Central memory CD8-positive, alpha-beta T cell (primary cell): Measurements from ENCODE around the gene TRPM4.

Experiments
- ATAC-seq: fragments of 150-1000 bp; cut with Tn5 transposase; replicated peaks from 2 replicates; pipeline ENCODE4 v1.10.0; 2022; ENCODE audit warnings: mild to moderate bottlenecking, moderate FRiP score, moderate number of reproducible peaks; ENCODE audit not compliant: poor library complexity, severe bottlenecking; ENCODE audit errors: extremely low read depth
- DNase-seq, 2 donors: peaks; one replicate each; pipeline ENCODE4 v3.0.0; 2021; ENCODE audit warnings: low spot score in 2 of 2
- H3K27ac Mint-ChIP-seq: one replicate; pipeline ENCODE4 v1.8.0; 2022; ENCODE audit warnings: low read depth, mild to moderate bottlenecking, moderate library complexity, mixed read lengths
- H3K27me3 Mint-ChIP-seq: one replicate; pipeline ENCODE4 v1.8.0; 2022; ENCODE audit warnings: mixed read lengths
- H3K36me3 Mint-ChIP-seq: one replicate; pipeline ENCODE4 v1.8.0; 2022; ENCODE audit warnings: mild to moderate bottlenecking, moderate library complexity, mixed read lengths; ENCODE audit not compliant: insufficient read depth
- H3K4me1 Mint-ChIP-seq: one replicate; pipeline ENCODE4 v1.8.0; 2022; ENCODE audit warnings: mixed read lengths
- H3K4me3 Mint-ChIP-seq: one replicate; pipeline ENCODE4 v1.8.0; 2022; ENCODE audit warnings: mild to moderate bottlenecking, moderate library complexity, mixed read lengths
- H3K9me3 Mint-ChIP-seq: one replicate; pipeline ENCODE4 v1.8.0; 2022; ENCODE audit warnings: mixed read lengths

Gene TRPM4

DNA sequence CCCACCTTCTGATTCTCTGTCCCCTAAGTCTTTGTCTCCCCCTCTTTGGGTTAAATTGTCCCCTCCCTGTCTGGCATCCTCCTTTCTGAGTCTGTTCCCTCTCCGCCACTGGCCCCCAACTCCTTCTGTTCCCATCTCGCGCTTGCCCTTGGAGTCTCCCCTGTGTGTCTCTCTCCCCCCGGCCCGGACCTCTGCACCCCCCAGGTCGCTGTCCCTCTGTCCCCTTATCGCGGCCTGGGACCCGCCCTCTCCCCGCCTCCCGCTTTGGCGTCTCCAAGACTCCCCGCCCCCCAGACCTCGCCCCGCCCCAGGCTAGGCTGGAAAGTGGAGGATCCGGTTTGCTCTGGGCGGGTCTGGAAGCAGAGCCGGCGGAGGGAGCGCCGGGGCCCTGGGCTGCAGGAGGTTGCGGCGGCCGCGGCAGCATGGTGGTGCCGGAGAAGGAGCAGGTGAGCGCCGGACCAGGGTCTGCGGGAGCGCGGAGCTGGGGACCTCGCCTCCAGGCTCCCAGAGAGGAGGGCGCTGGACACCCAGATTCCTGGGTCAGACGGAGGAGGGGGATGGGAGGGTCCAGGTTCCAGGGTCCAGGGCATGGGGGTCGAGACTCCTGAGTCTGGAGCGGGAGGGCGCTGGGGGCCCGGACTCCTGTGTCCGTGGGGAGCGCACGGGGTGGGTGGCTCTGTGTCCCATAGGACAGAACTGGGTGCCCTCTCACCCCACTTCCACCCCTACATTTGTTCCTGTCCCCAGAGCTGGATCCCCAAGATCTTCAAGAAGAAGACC, at the start of gene TRPM4:
TSS of gene TRPM4 (plus strand) at position 348 of the 780 bp plus-strand sequence. CDS start at position 423, 75 bp downstream.
- H3K36me3 Mint-ChIP-seq = no peaks in the 10 kb centered on the region
- peaks cover 7% of the 10 kb centered on the region for H3K4me1 Mint-ChIP-seq
- H3K4me3 Mint-ChIP-seq = peak within 1 kb of the TSS; percentile 39
- H3K9me3 Mint-ChIP-seq = peaks cover 8% of the 10 kb centered on the region
- peaks cover 87% of the 10 kb centered on the region for H3K27me3 Mint-ChIP-seq
- no peak within 1 kb of the TSS for H3K27ac Mint-ChIP-seq
- DNase-seq (no peak), ATAC-seq (peak; percentile 28)

GRCh38 chr19:49109051-49109450, 48.5 kb upstream of the TRPM4 start:
- DNase-seq (no peak), ATAC-seq (no peak)
- Mint-ChIP-seq H3K4me3 (no peak overlapping the region), H3K36me3 (peaks cover 34% of the 10 kb centered on the region), H3K9me3 (no peaks in the 10 kb centered on the region), H3K27me3 (no peaks in the 10 kb centered on the region), H3K27ac (peak overlapping the region; percentile 38), H3K4me1 (peaks cover 23% of the 10 kb centered on the region)

DNA sequence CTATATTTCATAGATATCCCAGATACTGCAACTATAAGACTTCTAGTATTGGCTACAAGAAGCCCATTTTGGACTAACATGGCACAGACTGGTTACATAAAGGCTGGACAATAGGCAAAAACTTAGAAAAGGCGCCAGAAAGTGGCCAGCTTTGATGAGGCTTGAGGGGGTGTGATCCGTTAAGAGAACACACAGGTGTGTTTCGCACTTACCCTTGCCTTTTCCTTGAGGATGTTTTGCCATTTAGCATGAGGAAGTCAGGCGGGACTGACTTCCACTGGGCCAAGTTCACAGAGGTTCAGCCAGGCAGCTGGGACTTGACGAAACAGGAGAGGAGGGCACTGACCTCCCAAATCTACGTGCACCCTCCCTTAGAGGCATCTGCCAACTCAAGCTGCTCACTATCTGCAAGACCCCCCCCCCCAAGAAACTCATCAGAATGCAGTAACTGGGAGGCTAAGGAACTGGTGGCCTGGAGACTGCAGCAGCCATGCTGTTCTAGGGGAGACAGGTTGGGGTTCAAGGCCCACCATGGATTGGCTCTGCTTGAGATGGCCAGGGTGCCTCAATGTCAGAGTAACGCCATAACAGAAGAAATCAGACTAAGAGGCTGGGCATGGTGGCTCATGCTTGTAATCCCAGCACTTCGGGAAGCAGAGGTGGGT, 47.9 kb upstream of the TRPM4 start:
- Mint-ChIP-seq H3K4me3 (no peak overlapping the region), H3K4me1 (peaks cover 24% of the 10 kb centered on the region), H3K9me3 (no peaks in the 10 kb centered on the region), H3K27ac (no peak overlapping the region), H3K27me3 (no peaks in the 10 kb centered on the region), H3K36me3 (peaks cover 32% of the 10 kb centered on the region)
- no peak for ATAC-seq
- no peak for DNase-seq

- DNase-seq (no peak), ATAC-seq (no peak)
- Mint-ChIP-seq H3K4me1 (peaks cover 19% of the 10 kb centered on the region), H3K4me3 (no peak overlapping the region), H3K27me3 (no peaks in the 10 kb centered on the region), H3K9me3 (no peaks in the 10 kb centered on the region), H3K36me3 (peaks cover 24% of the 10 kb centered on the region), H3K27ac (no peak overlapping the region)
These were observed 47.0 kb upstream of the TRPM4 start for GRCh38 chr19:49110567-49110966.

- Mint-ChIP-seq H3K27ac (no peak overlapping the region), H3K4me3 (no peak overlapping the region), H3K4me1 (peaks cover 21% of the 10 kb centered on the region), H3K27me3 (no peaks in the 10 kb centered on the region), H3K9me3 (no peaks in the 10 kb centered on the region), H3K36me3 (peaks cover 20% of the 10 kb centered on the region)
- DNase-seq (no peak), ATAC-seq (no peak)
These were observed 46.2 kb upstream of the TRPM4 start for GRCh38 chr19:49111218-49111998.

DNA sequence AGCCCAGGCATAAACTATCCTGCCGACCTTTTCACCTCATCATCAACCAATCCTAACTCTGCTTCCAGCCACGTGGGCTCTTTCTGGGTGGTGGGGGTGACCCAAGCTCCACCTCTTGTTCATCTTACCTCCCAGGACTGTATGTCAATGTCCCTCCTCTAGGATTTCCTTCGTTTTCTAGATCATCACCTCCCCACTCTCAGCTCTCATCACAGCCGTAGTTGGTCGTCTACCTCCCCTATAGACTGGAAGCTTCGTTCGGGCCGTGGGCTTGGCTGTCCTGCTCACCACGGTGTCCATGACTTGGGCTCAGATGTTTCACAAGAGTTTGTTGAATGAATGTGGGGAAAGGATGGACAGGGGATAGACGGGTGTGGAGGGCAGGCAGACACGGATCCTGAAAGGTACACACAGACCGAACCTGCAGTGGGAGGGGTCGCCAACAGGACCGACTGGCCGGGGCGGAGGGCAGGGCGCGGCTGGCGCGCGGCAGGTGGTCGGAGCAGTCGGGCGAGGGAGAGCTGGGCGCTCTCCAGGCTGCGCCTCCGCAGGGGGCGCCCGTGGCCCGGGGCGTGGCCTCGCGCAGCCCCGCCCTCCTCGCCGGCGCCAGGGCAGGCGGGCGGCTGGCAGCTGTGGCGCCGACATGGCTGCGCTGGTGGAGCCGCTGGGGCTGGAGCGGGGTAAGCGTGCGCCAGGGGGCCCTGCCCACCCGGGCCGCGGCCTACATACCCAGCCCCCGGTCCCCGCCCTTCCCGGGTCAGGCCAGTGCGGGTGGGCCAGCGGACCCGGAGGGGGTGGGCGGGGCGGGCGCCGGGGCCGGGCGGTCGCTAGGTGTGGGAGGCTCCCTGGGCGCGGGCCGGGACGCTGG, 43.6 kb upstream of the TRPM4 start, which contains the start of gene LIN7B:
TSS of gene LIN7B (plus strand) at position 609 of the 868 bp plus-strand sequence. CDS start at position 644, 35 bp downstream.
- peaks cover 9% of the 10 kb centered on the region for H3K36me3 Mint-ChIP-seq
- H3K27me3 Mint-ChIP-seq = no peaks in the 10 kb centered on the region
- ATAC-seq = peak; percentile 44
- H3K4me3 Mint-ChIP-seq = peak within 1 kb of the TSS; percentile 78
- no peaks in the 10 kb centered on the region for H3K9me3 Mint-ChIP-seq
- H3K4me1 Mint-ChIP-seq = peaks cover 29% of the 10 kb centered on the region
- DNase-seq = peak; percentile 67 to 72
- H3K27ac Mint-ChIP-seq = peak within 1 kb of the TSS; percentile 49

DNA sequence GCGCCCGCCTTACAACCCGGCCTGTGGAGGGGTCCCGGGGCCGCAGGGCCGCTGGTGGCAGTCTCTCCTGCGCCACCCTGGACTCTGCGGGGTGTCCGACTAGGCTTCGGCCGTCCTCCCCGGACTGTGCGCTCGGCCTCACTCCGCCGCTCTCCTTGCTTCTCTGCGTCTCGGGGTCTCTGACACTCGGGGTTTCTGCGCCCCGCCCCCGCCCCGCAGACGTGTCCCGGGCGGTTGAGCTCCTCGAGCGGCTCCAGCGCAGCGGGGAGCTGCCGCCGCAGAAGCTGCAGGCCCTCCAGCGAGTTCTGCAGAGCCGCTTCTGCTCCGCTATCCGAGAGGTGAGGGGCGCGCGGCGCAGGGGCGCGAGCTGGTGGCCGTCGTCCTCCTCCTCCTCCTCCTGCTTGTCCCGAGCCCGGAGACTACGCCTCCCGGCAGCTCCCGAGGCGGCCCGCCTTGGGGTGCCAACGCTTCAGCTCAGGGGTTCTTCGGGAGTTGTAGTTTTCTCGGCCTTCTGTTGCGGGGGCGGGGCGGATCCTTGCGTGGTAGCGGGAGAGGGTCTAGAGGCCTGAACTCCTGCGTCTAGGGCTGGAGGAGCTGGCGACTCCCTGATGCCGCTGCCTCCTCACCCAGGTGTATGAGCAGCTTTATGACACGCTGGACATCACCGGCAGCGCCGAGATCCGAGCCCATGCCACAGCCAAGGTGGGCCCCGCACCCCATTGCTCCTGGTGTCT, 42.8 kb upstream of the TRPM4 start:
- Mint-ChIP-seq H3K27me3 (no peaks in the 10 kb centered on the region), H3K9me3 (no peaks in the 10 kb centered on the region), H3K4me1 (peaks cover 29% of the 10 kb centered on the region), H3K36me3 (peaks cover 10% of the 10 kb centered on the region), H3K27ac (peak overlapping the region; percentile 49), H3K4me3 (peak overlapping the region; percentile 78)
- DNase-seq = no peak
- ATAC-seq = no peak

DNA sequence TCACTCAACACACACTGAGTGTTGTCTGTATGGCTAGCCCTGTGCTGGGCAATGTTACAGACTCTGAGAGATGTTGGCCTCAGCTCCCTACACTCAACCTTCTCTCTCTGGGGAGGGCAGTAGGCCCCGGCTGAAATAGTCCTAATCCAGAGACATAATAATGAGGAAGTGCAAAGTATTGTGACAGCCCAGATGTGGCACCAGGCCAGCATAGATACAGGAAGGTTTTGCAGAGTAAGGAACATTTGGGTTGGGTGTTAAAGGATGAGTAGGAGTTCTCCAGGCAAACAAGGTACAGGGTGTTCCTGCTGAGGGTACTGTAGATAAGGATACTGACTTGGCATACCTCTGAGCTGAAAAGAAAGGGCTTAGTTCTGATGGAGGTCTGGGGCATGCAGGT, 41.0 kb upstream of the TRPM4 start:
- Mint-ChIP-seq H3K9me3 (no peaks in the 10 kb centered on the region), H3K36me3 (peaks cover 12% of the 10 kb centered on the region), H3K27ac (no peak overlapping the region), H3K4me1 (peaks cover 39% of the 10 kb centered on the region), H3K27me3 (no peaks in the 10 kb centered on the region), H3K4me3 (peak overlapping the region; percentile 78)
- DNase-seq (no peak), ATAC-seq (no peak)

DNA sequence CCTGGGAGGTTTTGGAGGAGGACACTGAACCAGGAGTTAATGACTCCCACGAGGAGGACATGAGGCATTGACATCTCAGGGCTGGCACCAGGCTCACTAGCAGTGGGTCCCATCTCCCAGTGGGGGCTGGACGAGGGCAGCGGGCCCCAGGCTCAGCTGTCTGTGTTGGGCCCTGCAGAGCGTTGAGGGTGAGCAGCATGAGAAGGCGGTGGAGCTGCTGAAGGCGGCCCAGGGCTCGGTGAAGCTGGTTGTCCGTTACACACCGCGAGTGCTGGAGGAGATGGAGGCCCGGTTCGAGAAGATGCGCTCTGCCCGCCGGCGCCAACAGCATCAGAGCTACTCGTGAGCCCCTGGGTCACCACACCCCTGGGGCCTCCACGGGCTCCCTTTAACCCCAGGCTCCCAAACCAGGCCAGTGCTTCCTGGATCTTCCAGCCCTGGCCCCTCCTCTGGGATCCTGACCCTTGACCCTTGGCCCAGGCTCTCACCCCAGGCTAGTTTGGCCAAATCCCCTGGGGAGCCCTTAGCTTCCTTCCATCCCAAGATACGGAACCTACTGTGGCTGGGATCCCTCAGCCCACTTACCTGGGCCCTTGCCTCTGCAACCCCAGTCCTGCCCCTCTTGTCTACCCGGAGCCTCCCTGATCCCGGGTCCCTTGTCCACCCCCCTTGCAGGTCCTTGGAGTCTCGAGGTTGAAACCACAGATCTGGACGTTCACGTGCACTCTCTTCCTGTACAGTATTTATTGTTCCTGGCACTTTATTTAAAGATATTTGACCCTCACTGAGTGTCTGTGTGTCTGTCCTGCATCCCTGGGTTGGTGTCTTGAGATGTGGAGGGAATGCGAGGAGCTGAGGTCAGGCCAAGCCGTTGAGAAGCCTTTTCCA, 39.7 kb upstream of the TRPM4 start:
- ATAC-seq = no peak
- Mint-ChIP-seq H3K4me1 (peaks cover 39% of the 10 kb centered on the region), H3K9me3 (no peaks in the 10 kb centered on the region), H3K4me3 (peak overlapping the region; percentile 78), H3K36me3 (peaks cover 12% of the 10 kb centered on the region), H3K27ac (peak overlapping the region; percentile 83), H3K27me3 (no peaks in the 10 kb centered on the region)
- DNase-seq = no peak

- Mint-ChIP-seq H3K4me3 (peak within 1 kb of the TSS; percentile 78), H3K4me1 (peaks cover 34% of the 10 kb centered on the region), H3K27ac (peak within 1 kb of the TSS; percentile 83), H3K36me3 (peaks cover 12% of the 10 kb centered on the region), H3K27me3 (no peaks in the 10 kb centered on the region), H3K9me3 (no peaks in the 10 kb centered on the region)
- DNase-seq = peak; percentile 95
- ATAC-seq = peak; percentile 85
These were observed 38.8 kb upstream of the TRPM4 start, which contains the start of gene C19orf73 for GRCh38 chr19:49118565-49119410. C19orf73 (minus strand) TSS chr19:49119143; CDS start chr19:49119022, 121 bp downstream.
